Measurements from ENCODE around the gene DBT.

GRCh38 chr1:100183370-100183769 is 66.3 kb downstream of the DBT start:
- TF ChIP-seq POLR2A (IDR thresholded peaks at IDR 0.05; ENCODE audit: low read depth, low read length) (no peak), TAF1 (IDR thresholded peaks at IDR 0.05; ENCODE audit: low read depth, low read length) (no peak)
